IMR-90 (cell line): ENCODE data around the gene LMNB1. TPM values are rescaled to one million over a fixed set of nuclear protein-coding genes. Genes with fewer than 3 reads are reported as not detected.

Experiments used
- ATAC-seq: fragments of 200-7000 bp; cut with Tn5 transposase; 2 replicates; pipeline ENCODE4 v1.9.1; 2020; ENCODE audit warnings: low read depth, mild to moderate bottlenecking, moderate library complexity
- BruUV-seq: library from RNA; stranded (reverse); fragments of 400-500 nt; replicated peaks from 2 replicates; lab custom pipeline; 2021; lab: Mats Ljungman, UMichigan
- CTCF ChIA-PET: fragments of 300-600 bp; formaldehyde crosslinking; extraction: SDS; loops from one replicate; lab custom pipeline; 2021; ENCODE audit warnings: antibody characterized with exemption; lab: Yijun Ruan, JAX
- POLR2A ChIA-PET: fragments of 300-600 bp; sonication (Branson Sonifier 250); formaldehyde crosslinking; loops from one replicate; lab custom pipeline; 2022; ENCODE audit warnings: antibody characterized with exemption; ENCODE audit not compliant: unreplicated experiment; lab: Charles Lee
- DNase-seq: peaks from one replicate; pipeline ENCODE4 v3.0.0; 2013
- H2AFZ ChIP-seq: replicated peaks from 2 replicates; pipeline ENCODE3; 2013; ENCODE audit warnings: low read length, mild to moderate bottlenecking; ENCODE audit not compliant: poor library complexity
- H2AK5ac ChIP-seq: 2 replicates; pipeline ENCODE4 v1.6.1; 2013; ENCODE audit warnings: low read depth, low read length, inconsistent platforms
- H2AK9ac ChIP-seq: replicated peaks from 2 replicates; pipeline ENCODE3; 2013; ENCODE audit warnings: mild to moderate bottlenecking, low read depth, low read length, moderate library complexity; ENCODE audit not compliant: poor library complexity
- H2BK120ac ChIP-seq: 2 replicates; pipeline ENCODE4 v1.6.1; 2013; ENCODE audit warnings: low read depth, low read length, inconsistent platforms
- H2BK15ac ChIP-seq: 3 replicates; pipeline ENCODE4 v1.6.1; 2013; ENCODE audit warnings: low read depth, low read length, inconsistent platforms
- H2BK20ac ChIP-seq: 2 replicates; pipeline ENCODE4 v1.6.1; 2013; ENCODE audit warnings: low read depth, mild to moderate bottlenecking, inconsistent platforms, low read length, moderate library complexity
- H2BK5ac ChIP-seq: 2 replicates; pipeline ENCODE4 v1.6.1; 2013; ENCODE audit warnings: mild to moderate bottlenecking, low read depth, low read length, inconsistent platforms; ENCODE audit not compliant: poor library complexity, severe bottlenecking
- H3K14ac ChIP-seq: replicated peaks from 2 replicates; pipeline ENCODE4 v1.6.1; 2013; ENCODE audit warnings: low read depth, low read length, inconsistent platforms
- H3K18ac ChIP-seq: 2 replicates; pipeline ENCODE4 v1.6.1; 2013; ENCODE audit warnings: low read depth, low read length, control low read depth
- H3K23ac ChIP-seq: 2 replicates; pipeline ENCODE4 v1.6.1; 2013; ENCODE audit warnings: low read depth, low read length, inconsistent platforms
- H3K27ac ChIP-seq: 2 replicates; pipeline ENCODE4 v1.5.1; 2013; ENCODE audit warnings: mild to moderate bottlenecking, control low read depth, low read length; ENCODE audit not compliant: insufficient read depth
- H3K27me3 ChIP-seq: 2 replicates; pipeline ENCODE4 v1.6.1; 2013; ENCODE audit warnings: low read length; ENCODE audit not compliant: control insufficient read depth, insufficient read depth
- H3K36me3 ChIP-seq: 2 replicates; pipeline ENCODE4 v1.6.1; 2013; ENCODE audit warnings: low read length, mixed read lengths; ENCODE audit not compliant: control insufficient read depth, insufficient read depth
- H3K4ac ChIP-seq: 2 replicates; pipeline ENCODE4 v1.6.1; 2013; ENCODE audit warnings: low read depth, low read length, inconsistent platforms
- H3K4me1 ChIP-seq: 2 replicates; pipeline ENCODE4 v1.6.1; 2013; ENCODE audit warnings: low read length, mixed read lengths; ENCODE audit not compliant: control insufficient read depth, insufficient read depth
- H3K4me2 ChIP-seq: 2 replicates; pipeline ENCODE4 v1.6.1; 2013; ENCODE audit warnings: low read depth, mild to moderate bottlenecking, control low read depth, low read length, moderate library complexity
- H3K4me3 ChIP-seq: 2 replicates; pipeline ENCODE4 v1.5.1; 2013; ENCODE audit warnings: low read depth, mild to moderate bottlenecking, control low read depth, low read length, moderate library complexity; ENCODE audit not compliant: insufficient read depth
- H3K56ac ChIP-seq: 2 replicates; pipeline ENCODE4 v1.6.1; 2013; ENCODE audit warnings: low read length, inconsistent platforms; ENCODE audit not compliant: insufficient read depth; ENCODE audit errors: extremely low read depth
- H3K79me1 ChIP-seq, 2 experiments: 2 replicates each; pipeline ENCODE4 v1.6.1; 2013; ENCODE audit warnings: low read length in 2 of 2, inconsistent platforms in 1 of 2, low read depth in 1 of 2
- H3K9ac ChIP-seq: 2 replicates; pipeline ENCODE4 v1.6.1; 2013; ENCODE audit warnings: low read depth, low read length, control low read depth
- H3K9me1 ChIP-seq: 2 replicates; pipeline ENCODE4 v1.6.1; 2013; ENCODE audit warnings: low read length, inconsistent platforms; ENCODE audit not compliant: insufficient read depth
- H3K9me3 ChIP-seq: 2 replicates; pipeline ENCODE4 v1.6.1; 2013; ENCODE audit warnings: low read length; ENCODE audit not compliant: control insufficient read depth, insufficient read depth
- H4K20me1 ChIP-seq: 2 replicates; pipeline ENCODE4 v1.6.1; 2013; ENCODE audit warnings: low read length, inconsistent platforms; ENCODE audit not compliant: insufficient read depth
- H4K5ac ChIP-seq: 2 replicates; pipeline ENCODE4 v1.6.1; 2013; ENCODE audit warnings: mild to moderate bottlenecking, low read depth, low read length, control low read depth
- H4K8ac ChIP-seq, 2 experiments: 2 replicates each; pipeline ENCODE4 v1.6.1; 2013; ENCODE audit warnings: low read depth in 2 of 2, low read length in 2 of 2, control low read depth in 1 of 2, inconsistent platforms in 1 of 2
- H4K91ac ChIP-seq: 2 replicates; pipeline ENCODE4 v1.6.1; 2013; ENCODE audit warnings: low read depth, low read length, inconsistent platforms; ENCODE audit not compliant: insufficient read depth
- BHLHE40 ChIP-seq: fragments of 150-350 bp; IDR thresholded peaks from 2 replicates; pipeline ENCODE4 v1.6.1; 2016; ENCODE audit warnings: mild to moderate bottlenecking, low read depth, low read length
- CEBPB ChIP-seq: IDR thresholded peaks from 2 replicates; pipeline ENCODE4 v1.6.1; 2012; ENCODE audit warnings: low read depth, low read length, improper control_type of control experiment
- CHD1 ChIP-seq: IDR thresholded peaks from 2 replicates; pipeline ENCODE4 v1.6.1; 2012; ENCODE audit warnings: low read depth, low read length, improper control_type of control experiment
- CTCF ChIP-seq: conservative IDR thresholded peaks from 2 replicates; pipeline ENCODE4 v1.5.1; 2012; ENCODE audit warnings: mild to moderate bottlenecking, low read depth, low read length, improper control_type of control experiment
- ELK1 ChIP-seq: fragments of 150-350 bp; IDR thresholded peaks from 2 replicates; pipeline ENCODE4 v1.6.1; 2016; ENCODE audit warnings: low read depth, mild to moderate bottlenecking, low read length, moderate library complexity, borderline replicate concordance
- FOS ChIP-seq: fragments of 150-350 bp; IDR thresholded peaks from 2 replicates; pipeline ENCODE4 v1.6.1; 2016; ENCODE audit warnings: low read depth, low read length
- MAFK ChIP-seq: IDR thresholded peaks from 2 replicates; pipeline ENCODE4 v1.6.1; 2012; ENCODE audit warnings: low read depth, low read length, improper control_type of control experiment
- MAZ ChIP-seq: IDR thresholded peaks from 2 replicates; pipeline ENCODE4 v1.6.1; 2012; ENCODE audit warnings: low read depth, mild to moderate bottlenecking, low read length, improper control_type of control experiment, moderate library complexity, borderline replicate concordance
- MXI1 ChIP-seq: IDR thresholded peaks from 2 replicates; pipeline ENCODE4 v1.6.1; 2012; ENCODE audit warnings: low read depth, mild to moderate bottlenecking, low read length, moderate library complexity, borderline replicate concordance
- NFE2L2 ChIP-seq: fragments of 150-350 bp; IDR thresholded peaks from 2 replicates; pipeline ENCODE4 v1.6.1; 2016; ENCODE audit warnings: low read depth, mild to moderate bottlenecking, low read length
- POLR2A ChIP-seq: IDR thresholded peaks from 2 replicates; pipeline ENCODE4 v1.6.1; 2012; ENCODE audit warnings: mild to moderate bottlenecking, low read depth, low read length
- RAD21 ChIP-seq: IDR thresholded peaks from 2 replicates; pipeline ENCODE4 v1.6.1; 2012; ENCODE audit warnings: low read length, improper control_type of control experiment
- RCOR1 ChIP-seq: IDR thresholded peaks from 2 replicates; pipeline ENCODE4 v1.6.1; 2012; ENCODE audit warnings: mild to moderate bottlenecking, low read length, improper control_type of control experiment; ENCODE audit not compliant: insufficient replicate concordance
- RFX5 ChIP-seq: IDR thresholded peaks from 2 replicates; pipeline ENCODE4 v1.8.0; 2012; ENCODE audit warnings: low read depth, mild to moderate bottlenecking, low read length, moderate library complexity
- SMC3 ChIP-seq: fragments of 150-350 bp; IDR thresholded peaks from 2 replicates; pipeline ENCODE4 v1.6.1; 2016; ENCODE audit warnings: low read depth, mild to moderate bottlenecking, antibody characterized with exemption, low read length, moderate library complexity
- USF2 ChIP-seq: fragments of 150-350 bp; IDR thresholded peaks from 2 replicates; pipeline ENCODE4 v1.6.1; 2017; ENCODE audit warnings: mild to moderate bottlenecking, antibody characterized with exemption, low read length, low read depth
- WGBS, 2 experiments: methylation state at CpG; one replicate each; pipeline versions ENCODE4 v1.1.5 to v1.1.7; 2013; ENCODE audit warnings: missing lambda C conversion rate in 2 of 2; ENCODE audit not compliant: insufficient read length in 1 of 2; ENCODE audit errors: extremely low coverage in 2 of 2; 5-methylcytosine and 5-hydroxymethylcytosine counted together
- dilution Hi-C: fragments of 300-500 bp; cut with HindIII; formaldehyde crosslinking; loops from one replicate; pipeline ENCODE4 v1.14.3; 2018; ENCODE audit warnings: low sequenced_read_pairs; ENCODE audit not compliant: unreplicated experiment
- in situ Hi-C: fragments of 300-500 bp; cut with MboI; formaldehyde crosslinking; loops from 3 replicates; pipeline ENCODE4 v1.14.3; 2019; ENCODE audit warnings: low sequenced_read_pairs, inconsistent platforms, mixed read lengths
- intact Hi-C: fragments of 100-400 bp; cut with micrococcal nuclease; formaldehyde crosslinking; loops from 2 replicates; pipeline ENCODE4 v1.10.0; 2022
- polyA plus RNA-seq, 3 experiments: library from polyadenylated mRNA; depleted of rRNA; stranded (reverse); fragments of >200 nt; gene quantifications; 2 replicates each; pipeline ENCODE4 v1.2.3, GENCODE V29; 2012; ENCODE audit warnings: low replicate concordance in 1 of 3
- total RNA-seq: library from RNA; depleted of rRNA; stranded (reverse); fragments of >200 nt; gene quantifications from 2 replicates; pipeline ENCODE4 v1.2.3, GENCODE V29; 2012

Gene LMNB1
- total and polyA plus RNA-seq, 2 of the 4 experiments (the other 2 are of a cell fraction) = 36.0 to 53.6 TPM

- dilution Hi-C loops = no loop called here
- no peak overlapping the region for H2BK15ac ChIP-seq
- DNase-seq = no peak
- H3K4ac ChIP-seq = no peak overlapping the region
- TF ChIP-seq MAFK (no peak), RAD21 (no peak), CTCF (no peak), CEBPB (no peak), BHLHE40 (no peak), SMC3 (no peak), USF2 (no peak), MAZ (no peak), FOS (no peak), CHD1 (no peak), ELK1 (no peak), RCOR1 (no peak), RFX5 (no peak), POLR2A (no peak), MXI1 (no peak), NFE2L2 (no peak)
- no peak overlapping the region for H4K5ac ChIP-seq
- H3K27me3 ChIP-seq = no peaks in the 10 kb centered on the region
- H3K79me1 ChIP-seq = peaks cover 7 to 14% of the 10 kb centered on the region in 2 experiments; a peak in 3 of 4 replicates
- no peak overlapping the region for H4K91ac ChIP-seq
- ChIA-PET POLR2A (interaction anchor here (0.6 kb wide), 1 partner anchor 12 kb away, joined by 3 read pairs; no protein-coding TSS in a partner anchor), CTCF (interaction anchor here (0.8 to 1.2 kb wide), 4 partner anchors 12 to 480 kb away, joined by 3 to 4 read pairs (median 4); no protein-coding TSS in a partner anchor)
- no peak overlapping the region for H4K8ac ChIP-seq
- no peaks in the 10 kb centered on the region for H3K9me3 ChIP-seq
- no CpG with 5 or more reads among the region's 2 CpGs for WGBS, 2 experiments
- no peak overlapping the region for H3K56ac ChIP-seq
- no peak overlapping the region for H3K18ac ChIP-seq
- H2AK9ac ChIP-seq = no peak overlapping the region
- no peak overlapping the region for H3K4me3 ChIP-seq
- H3K4me1 ChIP-seq = no peaks in the 10 kb centered on the region
- intact Hi-C loops = loop anchor here (5.0 kb wide), 1 partner anchor 456 kb away; the partner anchor contains the start of gene MEGF10
- H3K9ac ChIP-seq = no peak overlapping the region
- no TSS peak for BruUV-seq
- no peak overlapping the region for H3K27ac ChIP-seq
- H2AFZ ChIP-seq = no peak overlapping the region
- no peak overlapping the region for H3K23ac ChIP-seq
- H3K9me1 ChIP-seq = no peaks in the 10 kb centered on the region
- no peak overlapping the region for H3K14ac ChIP-seq
- H2BK5ac ChIP-seq = no peak overlapping the region
- H3K4me2 ChIP-seq = no peak overlapping the region
- peaks cover 3% of the 10 kb centered on the region; the same call in 1 of the 2 replicates for H3K36me3 ChIP-seq
- in situ Hi-C loops = no loop called here
- ATAC-seq = no peak
- H2AK5ac ChIP-seq = no peak overlapping the region
- H2BK20ac ChIP-seq = no peak overlapping the region
- H4K20me1 ChIP-seq = no peaks in the 10 kb centered on the region
- H2BK120ac ChIP-seq = no peak overlapping the region
Observed at GRCh38 chr5:126836778-126837177, 59.8 kb downstream of the LMNB1 start.
